Measurements from ENCODE around the gene TJP1.
"Not testable (repeated sequence)": the region's sequence is repeated elsewhere in the genome, so short reads cannot be mapped to it uniquely, and the experiment has no call there.

GRCh38 chr15:29657476-29657817 is 164.8 kb downstream of the TJP1 start:
- not testable (repeated sequence) for TF ChIP-seq SNAI2 (CRISPR knock-in tag; IDR thresholded peaks at IDR 0.05); CSDC2 (CRISPR knock-in tag; IDR thresholded peaks at IDR 0.05); BACH2 (CRISPR knock-in tag; IDR thresholded peaks at IDR 0.05; ENCODE audit: borderline replicate concordance)
